ENCODE data around the gene SHANK3. TPM values are rescaled to one million over a fixed set of nuclear protein-coding genes. Genes with fewer than 3 reads are reported as not detected.
A peak's percentile ranks its signal among the peaks of the same experiment; 100 is the strongest.

SHANK3 gene
- 14.2 to 14.8 TPM (median 14.3 TPM) in 3 replicates for total RNA-seq

DNA sequence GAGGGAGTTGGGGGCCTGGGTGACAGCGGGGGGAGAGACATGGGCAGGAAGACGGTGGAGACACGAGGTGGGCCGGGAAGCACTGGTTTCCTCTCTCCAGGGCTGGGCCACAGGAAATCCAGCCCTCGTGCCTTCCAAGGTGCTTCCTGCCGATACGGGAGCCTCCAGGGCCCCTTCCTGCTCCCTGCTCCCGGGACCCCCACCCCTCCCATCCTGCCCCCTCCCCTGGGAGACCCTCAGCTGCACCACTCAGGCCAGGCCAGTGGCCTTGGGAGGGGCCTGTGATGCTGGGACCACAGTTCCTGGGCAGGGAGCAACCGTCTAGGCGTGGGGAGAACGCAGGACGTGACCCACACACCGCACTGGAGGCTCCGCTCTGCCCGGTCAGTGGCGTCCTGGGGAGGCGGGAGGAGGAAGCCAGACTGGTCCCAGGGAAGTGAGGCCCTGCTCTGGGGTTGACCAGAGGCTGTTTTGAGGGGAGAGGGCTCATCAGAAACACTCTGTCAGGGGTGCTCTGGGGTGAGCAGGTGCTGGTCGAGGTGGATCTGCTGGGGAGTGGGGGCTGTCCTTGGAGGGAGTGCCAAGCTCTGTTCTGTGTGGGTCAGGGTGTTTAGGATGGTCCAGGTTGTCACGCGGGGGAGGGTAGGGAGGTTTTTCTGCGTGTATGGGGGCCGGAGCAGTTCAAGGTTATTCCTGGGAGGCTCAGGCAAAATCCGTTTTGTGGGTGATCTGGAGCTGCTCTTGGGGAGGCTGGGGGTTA is at the start of gene SHANK3:
TSS of gene SHANK3 (plus strand) at position 353 of the 760 bp plus-strand sequence.
- DNase-seq (ENCODE audit: low spot score in 2 of 2, unreplicated experiment in 2 of 2): no peak
- peaks cover 9% of the 10 kb centered on the region for H3K4me1 Mint-ChIP-seq
- peak within 1 kb of the TSS; percentile 30 for H3K27ac Mint-ChIP-seq
- H3K36me3 Mint-ChIP-seq: no peaks in the 10 kb centered on the region
- no peaks in the 10 kb centered on the region for H3K9me3 Mint-ChIP-seq
- peak within 1 kb of the TSS; percentile 56 for H3K4me3 Mint-ChIP-seq
- TF ChIP-seq, protein P1, sequence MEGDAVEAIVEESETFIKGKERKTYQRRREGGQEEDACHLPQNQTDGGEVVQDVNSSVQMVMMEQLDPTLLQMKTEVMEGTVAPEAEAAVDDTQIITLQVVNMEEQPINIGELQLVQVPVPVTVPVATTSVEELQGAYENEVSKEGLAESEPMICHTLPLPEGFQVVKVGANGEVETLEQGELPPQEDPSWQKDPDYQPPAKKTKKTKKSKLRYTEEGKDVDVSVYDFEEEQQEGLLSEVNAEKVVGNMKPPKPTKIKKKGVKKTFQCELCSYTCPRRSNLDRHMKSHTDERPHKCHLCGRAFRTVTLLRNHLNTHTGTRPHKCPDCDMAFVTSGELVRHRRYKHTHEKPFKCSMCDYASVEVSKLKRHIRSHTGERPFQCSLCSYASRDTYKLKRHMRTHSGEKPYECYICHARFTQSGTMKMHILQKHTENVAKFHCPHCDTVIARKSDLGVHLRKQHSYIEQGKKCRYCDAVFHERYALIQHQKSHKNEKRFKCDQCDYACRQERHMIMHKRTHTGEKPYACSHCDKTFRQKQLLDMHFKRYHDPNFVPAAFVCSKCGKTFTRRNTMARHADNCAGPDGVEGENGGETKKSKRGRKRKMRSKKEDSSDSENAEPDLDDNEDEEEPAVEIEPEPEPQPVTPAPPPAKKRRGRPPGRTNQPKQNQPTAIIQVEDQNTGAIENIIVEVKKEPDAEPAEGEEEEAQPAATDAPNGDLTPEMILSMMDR (IDR thresholded peaks at IDR 0.05; ENCODE audit: unreplicated experiment): no peak
- H3K27me3 Mint-ChIP-seq (ENCODE audit: low read depth): peaks cover 71% of the 10 kb centered on the region

DNA sequence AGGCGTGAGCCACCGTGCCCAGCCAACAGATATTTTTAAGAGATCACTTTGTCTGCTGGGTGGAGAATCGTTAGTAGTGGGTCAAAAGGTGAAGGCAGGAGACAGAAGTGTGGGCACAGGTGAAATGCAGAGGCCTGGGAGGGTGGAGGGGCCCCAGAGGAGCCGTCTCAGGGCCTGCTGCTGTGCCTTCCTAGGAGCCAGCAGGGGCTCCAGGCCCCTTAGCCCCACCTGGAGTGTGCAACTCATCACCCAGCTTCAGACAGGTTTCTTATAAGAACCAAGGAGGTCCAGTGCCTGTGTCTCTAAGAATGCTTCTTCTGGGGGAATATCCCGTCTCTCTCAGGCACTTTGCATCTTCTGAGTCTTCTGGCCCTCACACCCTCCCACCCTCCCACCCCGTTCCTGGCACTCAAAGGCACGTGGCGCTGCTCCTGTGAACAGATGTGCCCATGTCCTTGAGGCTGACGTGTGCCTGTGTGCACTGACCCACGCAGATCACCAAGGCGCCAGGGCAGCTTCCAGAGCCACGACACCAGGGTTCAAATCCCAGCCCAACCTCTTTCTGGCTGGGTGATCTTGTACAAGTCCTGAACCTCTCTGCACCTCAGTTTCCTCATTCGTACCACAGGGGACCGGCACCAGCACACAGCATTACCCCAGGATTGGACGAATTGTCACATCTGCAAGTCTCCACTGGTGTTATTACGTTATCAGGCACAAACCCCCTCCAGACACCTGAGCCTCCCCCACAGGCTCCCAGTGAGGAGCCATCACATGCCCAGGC is 48.1 kb upstream of the SHANK3 start:
- peaks cover 2% of the 10 kb centered on the region for H3K27me3 Mint-ChIP-seq (ENCODE audit: low read depth)
- no peaks in the 10 kb centered on the region for H3K36me3 Mint-ChIP-seq
- H3K4me1 Mint-ChIP-seq: peaks cover 35% of the 10 kb centered on the region
- H3K27ac Mint-ChIP-seq: no peak overlapping the region
- no peak for DNase-seq (ENCODE audit: low spot score in 2 of 2, unreplicated experiment in 2 of 2)
- H3K4me3 Mint-ChIP-seq: no peak overlapping the region
- H3K9me3 Mint-ChIP-seq: no peaks in the 10 kb centered on the region
- TF ChIP-seq, protein P1 (IDR thresholded peaks at IDR 0.05; ENCODE audit: unreplicated experiment): no peak

DNA sequence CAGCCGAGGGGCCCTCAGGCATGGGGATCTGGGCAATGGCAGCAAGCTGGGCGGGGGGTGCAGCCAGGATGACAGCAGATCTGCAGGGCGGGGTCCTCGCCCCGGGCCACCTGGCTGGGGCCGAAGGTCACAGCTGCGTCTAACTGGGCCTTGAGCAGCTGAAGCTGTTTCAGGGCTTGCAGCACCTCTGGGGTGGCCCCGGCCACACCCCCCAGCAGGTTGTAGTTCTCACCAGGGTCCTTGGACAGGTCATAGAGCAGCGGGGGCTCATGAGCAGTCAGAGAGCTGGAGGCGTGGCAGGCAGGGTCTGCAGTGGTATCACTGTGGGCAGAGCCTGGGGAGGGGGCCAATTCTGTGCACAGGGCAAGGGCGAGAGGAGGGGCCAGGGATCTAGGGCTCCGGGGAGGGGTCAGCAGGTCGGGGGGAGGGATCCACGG is 47.5 kb upstream of the SHANK3 start:
- Mint-ChIP-seq H3K36me3 (no peaks in the 10 kb centered on the region), H3K4me3 (no peak overlapping the region), H3K27me3 (ENCODE audit: low read depth) (no peaks in the 10 kb centered on the region), H3K27ac (no peak overlapping the region), H3K9me3 (no peaks in the 10 kb centered on the region), H3K4me1 (peaks cover 38% of the 10 kb centered on the region)
- no peak for DNase-seq (ENCODE audit: low spot score in 2 of 2, unreplicated experiment in 2 of 2)
- TF ChIP-seq, protein P1 (IDR thresholded peaks at IDR 0.05; ENCODE audit: unreplicated experiment): no peak

DNA sequence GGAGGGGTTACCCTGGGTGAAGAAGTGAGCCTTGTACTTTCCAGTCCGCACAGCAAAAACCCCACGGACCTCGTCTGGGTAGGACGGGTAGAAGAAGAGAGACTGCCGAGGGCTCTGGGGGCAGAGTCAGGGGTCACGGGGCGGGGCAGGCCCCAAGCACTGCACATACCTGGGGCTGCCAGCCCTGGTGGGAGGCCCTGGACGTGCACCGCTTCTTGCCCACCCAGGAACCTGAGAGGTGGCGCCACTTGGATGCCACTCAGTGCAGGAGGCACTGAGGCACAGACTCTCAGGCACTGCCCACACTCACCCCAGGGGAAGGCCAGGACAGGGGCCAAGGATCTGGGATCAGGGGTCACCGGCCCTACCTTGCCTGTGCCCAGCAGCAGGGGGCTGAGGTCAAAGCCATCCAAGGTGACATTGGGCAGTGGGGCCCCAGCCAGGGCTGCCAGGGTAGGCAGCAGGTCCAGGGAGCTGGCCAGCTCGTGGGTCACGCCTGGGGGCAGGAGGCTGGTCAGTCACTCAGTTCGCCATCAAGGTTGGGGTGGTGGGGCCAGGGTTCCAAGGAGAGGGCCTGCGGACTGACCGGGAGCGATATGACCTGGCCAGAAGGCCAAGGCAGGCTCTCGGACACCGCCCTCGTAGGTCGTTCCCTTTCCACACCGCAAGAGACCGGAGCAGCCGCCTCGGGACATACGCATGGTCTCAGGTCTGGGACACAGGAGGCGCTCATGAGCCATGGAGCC is 46.9 kb upstream of the SHANK3 start:
- no peak overlapping the region for H3K4me3 Mint-ChIP-seq
- H3K4me1 Mint-ChIP-seq: peaks cover 36% of the 10 kb centered on the region
- no peaks in the 10 kb centered on the region for H3K9me3 Mint-ChIP-seq
- H3K27me3 Mint-ChIP-seq (ENCODE audit: low read depth): no peaks in the 10 kb centered on the region
- DNase-seq (ENCODE audit: low spot score in 2 of 2, unreplicated experiment in 2 of 2): no peak
- TF ChIP-seq, protein P1 (IDR thresholded peaks at IDR 0.05; ENCODE audit: unreplicated experiment): no peak
- H3K36me3 Mint-ChIP-seq: no peaks in the 10 kb centered on the region
- H3K27ac Mint-ChIP-seq: no peak overlapping the region

DNA sequence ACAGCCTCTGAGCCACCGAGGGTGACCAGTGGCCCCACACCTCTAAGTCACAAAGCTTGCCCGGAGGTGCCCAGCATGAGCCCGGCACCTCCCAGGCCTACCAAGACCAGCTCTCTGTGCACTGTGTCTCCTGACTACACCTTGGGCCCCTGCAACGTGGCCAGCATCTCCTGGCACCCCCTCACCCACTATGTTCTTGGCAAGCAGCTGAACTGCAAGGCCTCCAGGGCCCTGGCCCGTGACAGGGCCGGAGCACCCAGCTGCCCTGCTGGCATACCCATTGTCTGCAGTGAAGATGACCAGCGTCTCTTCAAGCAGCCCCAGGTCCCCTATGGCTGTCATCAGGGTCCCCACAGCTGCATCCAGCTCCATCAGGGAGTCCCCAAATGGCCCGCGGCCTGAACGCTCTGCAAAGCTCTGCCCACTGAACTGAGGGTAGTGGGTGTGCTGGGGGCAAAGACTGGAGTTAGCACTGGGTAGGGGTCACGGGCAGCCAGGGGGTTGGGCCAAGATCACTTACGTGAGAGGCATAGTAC is 46.2 kb upstream of the SHANK3 start:
- Mint-ChIP-seq H3K9me3 (no peaks in the 10 kb centered on the region), H3K36me3 (no peaks in the 10 kb centered on the region), H3K27ac (no peak overlapping the region), H3K4me1 (peaks cover 30% of the 10 kb centered on the region), H3K27me3 (ENCODE audit: low read depth) (no peaks in the 10 kb centered on the region), H3K4me3 (peak overlapping the region; percentile 63)
- DNase-seq (ENCODE audit: low spot score in 2 of 2, unreplicated experiment in 2 of 2): no peak
- TF ChIP-seq, protein P1 (IDR thresholded peaks at IDR 0.05; ENCODE audit: unreplicated experiment): no peak
